Activated CD4-positive, CD25-positive, alpha-beta regulatory T cell treated with anti-CD3 and anti-CD28 coated beads, Interleukin-2, amount 50 U/mL, for 24 hours (primary cell): ENCODE data around the gene RNF115.

Experiments
- ATAC-seq, 2 donors: fragments of 150-1000 bp; cut with Tn5 transposase; one replicate each; pipeline ENCODE4 v1.10.0; 2021; ENCODE audit warnings: mild to moderate bottlenecking in 1 of 2, moderate library complexity in 1 of 2

Gene RNF115

DNA sequence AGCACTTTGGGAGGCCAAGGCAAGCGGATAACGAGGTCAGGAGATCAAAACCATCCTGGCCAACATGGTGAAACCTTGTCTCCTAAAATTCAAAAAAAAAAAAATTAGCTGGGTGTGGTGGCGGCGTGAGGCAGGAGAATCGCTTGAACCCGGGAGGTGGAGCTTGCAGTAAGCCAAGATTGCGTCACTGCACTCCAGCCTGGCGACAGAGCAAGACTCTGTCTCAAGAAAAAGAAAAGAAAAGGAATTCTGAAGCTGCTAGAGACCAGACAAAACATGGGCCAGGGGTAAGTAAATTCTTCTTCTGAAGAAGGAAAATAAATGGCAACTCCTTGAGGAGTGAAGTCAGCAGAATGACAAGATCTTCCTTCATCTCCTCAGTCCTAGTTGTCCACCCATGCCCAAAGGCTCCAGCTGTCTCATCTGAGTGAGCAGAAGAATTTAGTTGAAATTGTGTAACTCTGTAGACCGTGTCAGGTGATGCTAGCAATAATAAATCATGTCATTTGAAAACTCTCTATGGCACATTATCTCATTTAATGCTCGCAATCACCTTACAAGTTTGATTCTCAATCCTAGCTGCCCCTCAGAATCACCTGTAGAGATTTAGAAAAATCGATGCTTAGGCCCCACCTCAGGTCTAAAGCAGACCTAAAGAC, 131.0 kb downstream of the RNF115 start:
- no peak for ATAC-seq

DNA sequence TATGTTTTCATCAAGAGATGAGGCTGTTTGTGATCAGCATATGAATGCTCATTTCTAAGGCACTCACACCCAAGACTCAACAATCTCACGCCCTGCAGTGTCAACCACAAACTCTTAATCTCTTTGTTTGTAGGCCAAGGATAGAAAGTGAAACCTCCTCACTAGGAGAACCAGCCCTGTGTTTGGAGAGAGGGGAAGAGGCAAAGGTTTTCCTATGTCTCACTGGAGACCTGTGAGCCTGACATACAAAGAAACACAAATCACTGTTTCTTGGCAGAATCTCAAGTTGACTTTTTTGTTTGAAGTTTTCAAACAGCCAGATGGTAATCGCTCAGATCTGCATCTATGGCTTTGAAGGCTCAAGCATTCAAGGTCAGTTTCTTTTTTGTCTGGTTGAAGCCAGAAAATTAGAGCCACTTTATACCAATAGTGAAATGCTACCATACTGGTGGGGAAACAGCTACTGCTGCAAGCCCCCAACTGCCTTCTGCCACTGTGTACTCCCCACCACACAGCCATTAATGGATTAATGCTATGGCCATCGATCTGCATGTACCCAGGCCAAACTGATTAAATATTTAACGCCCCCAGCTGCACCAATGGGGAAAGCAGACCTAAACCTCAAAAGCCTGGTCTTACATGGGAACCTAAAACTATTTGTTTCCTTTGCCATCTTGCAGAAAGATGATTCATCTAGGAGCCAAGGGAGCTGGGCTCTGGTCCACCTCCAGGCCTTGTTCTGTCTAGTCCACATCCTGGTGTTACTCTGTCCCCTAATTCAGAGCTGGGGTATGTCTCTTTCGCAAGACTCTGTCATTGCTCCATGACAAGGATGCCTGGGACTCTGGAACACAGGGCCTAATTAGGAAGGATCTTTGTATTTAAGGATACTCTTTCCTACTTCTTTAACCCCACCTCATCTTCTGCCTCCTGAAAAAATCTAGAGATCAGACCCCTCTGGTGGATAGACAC, 133.0 kb downstream of the RNF115 start:
- peak; percentile 73 to 81 for ATAC-seq

DNA sequence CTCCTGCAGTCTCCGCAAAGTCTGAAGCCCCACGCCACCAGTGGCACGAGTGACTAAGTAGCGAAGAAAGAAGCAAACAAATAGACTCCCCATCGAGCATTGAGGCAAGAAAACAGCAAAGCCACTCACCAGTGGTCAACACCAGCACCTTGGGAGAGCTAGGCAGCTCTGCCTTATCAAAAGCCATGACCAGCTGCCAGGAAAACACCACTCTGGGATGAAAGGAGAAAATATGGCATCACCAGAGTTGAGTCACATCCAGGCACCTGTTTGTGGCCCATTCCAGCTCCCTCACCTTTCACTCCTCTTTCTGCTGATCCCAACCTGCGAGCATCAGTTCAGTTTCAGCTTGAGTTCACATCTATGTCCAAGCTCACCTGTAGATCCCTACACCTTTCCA, 134.0 kb downstream of the RNF115 start:
- ATAC-seq, result no peak

DNA sequence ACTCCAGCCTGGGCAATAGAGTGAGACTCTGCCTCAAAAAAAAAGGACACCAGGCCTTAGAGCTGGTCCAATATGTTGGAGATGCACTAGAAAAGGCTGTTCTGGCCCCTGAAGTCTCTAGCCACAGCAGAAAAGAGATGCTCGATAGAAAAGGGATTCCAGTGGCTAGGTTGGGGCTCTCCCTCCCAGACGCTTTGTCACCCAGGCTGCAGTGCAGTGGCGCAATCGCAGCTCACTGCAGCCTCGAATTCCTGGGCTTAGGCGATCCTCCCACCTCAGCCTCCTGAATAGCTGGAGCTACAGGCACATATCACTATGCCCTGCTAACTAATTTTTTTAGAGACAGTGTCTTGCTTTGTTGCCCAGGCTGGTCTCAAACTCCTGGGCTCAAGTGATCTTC, 135.0 kb downstream of the RNF115 start:
- no peak for ATAC-seq
